Subcutaneous adipose tissue (tissue), 4 donors: ENCODE measurements around the gene ALAD. TPM values are rescaled to one million over a fixed set of nuclear protein-coding genes. Genes with fewer than 3 reads are reported as not detected.

Experiments used
- total RNA-seq, 4 donors: library from RNA; depleted of rRNA; stranded (reverse); fragments of >200 nt; gene quantifications; one replicate each; pipeline ENCODE4 v1.1.0, GENCODE V29; 2016
- TF ChIP-seq, protein P1 (sequence below): fragments of 450-650 bp; IDR thresholded peaks from one replicate; pipeline ENCODE4 v1.5.1; 2016; ENCODE audit warnings: low read depth, mild to moderate bottlenecking, control low read depth, antibody characterized with exemption, moderate library complexity

Gene ALAD
- total RNA-seq, 4 donors from 2014 or later: 16.8 to 46.7 (median 22.5) TPM

DNA sequence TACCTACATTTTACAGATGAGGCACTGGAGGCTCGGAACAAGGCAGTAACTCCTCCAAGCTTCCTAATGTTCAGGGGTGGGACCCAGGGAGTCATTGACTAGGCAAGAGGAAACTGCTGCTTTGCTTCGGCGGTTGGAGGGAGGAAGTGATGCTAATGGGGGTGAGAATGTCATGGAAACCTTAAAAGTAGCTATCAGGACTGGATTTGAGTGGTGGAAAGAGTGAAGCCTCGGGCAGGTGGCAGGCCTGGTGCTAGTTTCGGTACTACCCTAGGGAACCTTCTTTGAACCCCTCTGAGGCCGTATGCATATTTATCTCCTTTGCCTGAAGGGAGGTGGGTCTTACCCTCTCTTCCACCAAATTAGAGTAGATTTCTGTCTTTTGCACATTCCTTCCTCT is 50.1 kb downstream of the ALAD start:
- TF ChIP-seq, protein P1, sequence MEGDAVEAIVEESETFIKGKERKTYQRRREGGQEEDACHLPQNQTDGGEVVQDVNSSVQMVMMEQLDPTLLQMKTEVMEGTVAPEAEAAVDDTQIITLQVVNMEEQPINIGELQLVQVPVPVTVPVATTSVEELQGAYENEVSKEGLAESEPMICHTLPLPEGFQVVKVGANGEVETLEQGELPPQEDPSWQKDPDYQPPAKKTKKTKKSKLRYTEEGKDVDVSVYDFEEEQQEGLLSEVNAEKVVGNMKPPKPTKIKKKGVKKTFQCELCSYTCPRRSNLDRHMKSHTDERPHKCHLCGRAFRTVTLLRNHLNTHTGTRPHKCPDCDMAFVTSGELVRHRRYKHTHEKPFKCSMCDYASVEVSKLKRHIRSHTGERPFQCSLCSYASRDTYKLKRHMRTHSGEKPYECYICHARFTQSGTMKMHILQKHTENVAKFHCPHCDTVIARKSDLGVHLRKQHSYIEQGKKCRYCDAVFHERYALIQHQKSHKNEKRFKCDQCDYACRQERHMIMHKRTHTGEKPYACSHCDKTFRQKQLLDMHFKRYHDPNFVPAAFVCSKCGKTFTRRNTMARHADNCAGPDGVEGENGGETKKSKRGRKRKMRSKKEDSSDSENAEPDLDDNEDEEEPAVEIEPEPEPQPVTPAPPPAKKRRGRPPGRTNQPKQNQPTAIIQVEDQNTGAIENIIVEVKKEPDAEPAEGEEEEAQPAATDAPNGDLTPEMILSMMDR: no peak

GRCh38 chr9:113350107-113350661 is 50.9 kb downstream of the ALAD start:
- TF ChIP-seq, protein P1: no peak

DNA sequence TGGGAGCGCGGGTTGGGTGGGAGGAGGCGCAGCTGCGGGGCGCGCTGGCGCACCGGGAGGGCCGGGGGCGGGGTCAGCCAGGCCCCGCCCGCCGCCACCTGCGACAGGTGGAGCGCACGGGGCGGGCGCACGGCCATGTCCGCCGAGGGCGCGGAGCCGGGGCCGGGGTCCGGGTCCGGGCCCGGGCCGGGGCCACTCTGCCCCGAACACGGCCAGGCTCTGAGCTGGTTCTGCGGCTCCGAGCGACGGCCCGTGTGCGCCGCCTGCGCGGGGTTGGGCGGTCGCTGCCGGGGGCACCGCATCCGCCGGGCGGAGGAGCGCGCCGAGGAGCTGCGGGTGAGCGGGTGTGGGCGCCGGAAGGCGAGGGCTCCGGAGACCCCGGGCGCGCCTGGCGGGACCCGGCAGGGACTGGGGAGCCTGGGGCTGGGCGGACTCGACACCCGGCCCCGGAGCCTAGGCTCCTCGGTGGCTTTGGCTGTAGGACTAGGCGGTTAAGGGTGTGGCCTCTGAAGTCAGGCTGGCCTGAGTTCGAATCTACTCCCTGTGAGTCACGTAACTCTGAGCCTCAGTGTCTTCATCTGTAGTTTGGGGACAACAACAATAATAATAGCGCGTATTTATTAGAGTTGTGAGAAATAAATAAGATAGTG is 51.5 kb downstream of the ALAD start, which contains the start of gene BSPRY:
TSS of gene BSPRY (plus strand) at position 97 of the 650 bp plus-strand sequence. CDS start at position 136, 39 bp downstream.
- TF ChIP-seq, protein P1: no peak

DNA sequence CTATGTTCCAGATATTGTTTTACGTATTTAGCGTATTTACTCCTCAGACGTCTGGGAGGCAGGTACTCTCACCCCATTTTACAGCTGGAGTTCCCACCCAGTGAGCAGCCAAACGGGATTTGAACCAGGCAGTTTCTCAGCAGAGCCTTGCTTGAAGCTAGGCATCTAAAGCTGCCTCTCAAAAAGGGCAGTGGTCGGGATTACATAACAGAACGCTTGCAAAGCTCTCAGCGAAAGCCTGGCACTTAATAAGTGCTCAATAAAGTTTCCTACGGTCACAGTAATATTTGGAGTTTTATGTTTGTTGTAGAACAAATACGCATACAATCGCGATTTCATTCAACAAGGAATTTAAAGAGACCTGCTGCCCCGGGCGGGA is 52.0 kb downstream of the ALAD start:
- TF ChIP-seq, protein P1: no peak

DNA sequence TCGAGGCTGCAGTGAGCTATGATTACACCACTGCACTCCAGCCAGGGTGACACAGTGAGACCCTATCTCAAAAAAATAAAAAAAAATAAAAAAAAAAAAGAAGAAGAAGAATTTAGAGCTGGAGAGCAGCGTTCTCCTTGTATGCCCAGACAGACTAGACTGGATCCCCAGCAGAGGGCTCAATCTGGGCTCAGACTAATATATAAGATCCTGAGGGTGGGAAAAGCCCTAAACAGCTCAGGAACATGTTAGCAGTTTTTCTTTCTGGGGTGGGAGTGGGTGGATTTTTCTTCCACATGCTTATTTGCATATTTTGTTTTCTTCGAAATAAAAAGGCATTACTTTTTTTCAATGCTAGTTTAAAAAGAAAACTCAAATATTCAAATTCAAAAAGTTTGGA is 52.6 kb downstream of the ALAD start:
- TF ChIP-seq, protein P1: no peak

DNA sequence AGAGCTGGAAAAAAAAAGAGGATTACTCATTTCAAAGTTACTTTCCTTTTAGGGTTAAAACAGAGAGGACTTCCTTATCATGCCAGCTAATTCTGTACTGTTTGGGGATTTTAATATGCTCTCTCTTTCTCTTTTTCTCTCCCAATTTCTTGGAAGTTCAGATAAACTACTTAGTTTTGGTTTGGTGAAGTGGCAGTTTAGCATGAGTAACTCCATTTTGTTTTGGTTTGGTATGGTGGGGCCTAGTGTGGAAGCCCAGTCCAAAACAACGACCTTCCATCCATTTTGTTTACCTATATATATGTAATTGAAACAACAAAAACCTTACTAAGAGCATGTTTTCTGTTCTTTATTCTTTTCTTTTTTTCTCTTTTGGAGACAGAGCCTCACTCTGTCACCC is 55.4 kb downstream of the ALAD start:
- TF ChIP-seq, protein P1: no peak

DNA sequence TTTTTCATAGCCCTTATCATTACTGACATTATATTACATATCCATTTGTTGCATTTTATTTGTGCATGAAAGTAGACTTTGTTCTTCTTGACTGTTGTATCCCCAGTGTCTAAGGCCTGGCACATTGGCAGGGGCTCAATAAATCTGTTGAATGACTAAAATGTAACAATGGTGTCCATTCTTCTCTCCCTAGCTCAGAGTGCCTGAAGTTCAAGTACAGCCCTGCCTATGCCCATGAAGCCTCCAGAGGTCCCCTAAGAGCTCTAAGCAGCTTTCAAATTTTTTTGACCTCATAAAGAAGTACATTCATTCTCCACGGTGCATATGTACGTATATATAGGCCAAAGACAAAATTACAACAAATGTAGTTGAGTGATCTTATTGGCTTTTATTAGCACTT is 55.9 kb downstream of the ALAD start:
- TF ChIP-seq, protein P1: no peak
